Measurements from ENCODE around the gene UBE2L5. TPM values are rescaled to one million over a fixed set of nuclear protein-coding genes. Genes with fewer than 3 reads are reported as not detected.

Gene UBE2L5
- total and polyA plus RNA-seq, 2 experiments from 2014 or later: not detected

- TF ChIP-seq ZNF462 (CRISPR knock-in tag; IDR thresholded peaks at IDR 0.05): no peak
- no peak for TF ChIP-seq JUNB (IDR thresholded peaks at IDR 0.05; ENCODE audit: unreplicated experiment)
- TF ChIP-seq, protein P1, sequence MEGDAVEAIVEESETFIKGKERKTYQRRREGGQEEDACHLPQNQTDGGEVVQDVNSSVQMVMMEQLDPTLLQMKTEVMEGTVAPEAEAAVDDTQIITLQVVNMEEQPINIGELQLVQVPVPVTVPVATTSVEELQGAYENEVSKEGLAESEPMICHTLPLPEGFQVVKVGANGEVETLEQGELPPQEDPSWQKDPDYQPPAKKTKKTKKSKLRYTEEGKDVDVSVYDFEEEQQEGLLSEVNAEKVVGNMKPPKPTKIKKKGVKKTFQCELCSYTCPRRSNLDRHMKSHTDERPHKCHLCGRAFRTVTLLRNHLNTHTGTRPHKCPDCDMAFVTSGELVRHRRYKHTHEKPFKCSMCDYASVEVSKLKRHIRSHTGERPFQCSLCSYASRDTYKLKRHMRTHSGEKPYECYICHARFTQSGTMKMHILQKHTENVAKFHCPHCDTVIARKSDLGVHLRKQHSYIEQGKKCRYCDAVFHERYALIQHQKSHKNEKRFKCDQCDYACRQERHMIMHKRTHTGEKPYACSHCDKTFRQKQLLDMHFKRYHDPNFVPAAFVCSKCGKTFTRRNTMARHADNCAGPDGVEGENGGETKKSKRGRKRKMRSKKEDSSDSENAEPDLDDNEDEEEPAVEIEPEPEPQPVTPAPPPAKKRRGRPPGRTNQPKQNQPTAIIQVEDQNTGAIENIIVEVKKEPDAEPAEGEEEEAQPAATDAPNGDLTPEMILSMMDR (conservative IDR thresholded peaks at IDR 0.05; ENCODE audit: low read depth in 2 of 2): no peak
- TF ChIP-seq POLR2AphosphoS5 (IDR thresholded peaks at IDR 0.05; ENCODE audit: low read depth): no peak
- no peak for TF ChIP-seq EZH2phosphoT487 (IDR thresholded peaks at IDR 0.05; ENCODE audit: unreplicated experiment)
- TF ChIP-seq CREB1 (CRISPR knock-in tag; IDR thresholded peaks at IDR 0.05; ENCODE audit: low read depth): no peak
- TF ChIP-seq STAT1 (IDR thresholded peaks at IDR 0.05; ENCODE audit: unreplicated experiment): no peak
Measured at GRCh38 chr13:30473675-30474074, 51.4 kb downstream of the UBE2L5 start (continued).
